A673 (cell line): ENCODE measurements around the gene ARHGAP18. TPM values are rescaled to one million over a fixed set of nuclear protein-coding genes. Genes with fewer than 3 reads are reported as not detected.

Experiments
- BruUV-seq: library from RNA; stranded (reverse); fragments of 400-500 nt; replicated peaks from 2 replicates; lab custom pipeline; 2021; lab: Mats Ljungman, UMichigan
- CTCF ChIA-PET: fragments of 300-600 bp; sonication (Branson Sonifier 250); formaldehyde crosslinking; loops from one replicate; lab custom pipeline; 2022; ENCODE audit warnings: antibody characterized with exemption; lab: Charles Lee
- POLR2A ChIA-PET: fragments of 300-600 bp; sonication (Branson Sonifier 250); formaldehyde crosslinking; loops from one replicate; lab custom pipeline; 2022; ENCODE audit warnings: antibody characterized with exemption; ENCODE audit not compliant: low non-redundant PET; lab: Charles Lee
- DNase-seq: peaks from one replicate; pipeline ENCODE4 v3.0.0-alpha.2; 2015; ENCODE audit warnings: low spot score
- H3K27ac ChIP-seq: fragments of 200-600 bp; sonication (generic); 2 replicates; pipeline ENCODE4 v1.5.1; 2016; ENCODE audit warnings: mixed run types, low read depth, mild to moderate bottlenecking, mixed read lengths, antibody characterized with exemption, low read length; ENCODE audit not compliant: poor library complexity, severe bottlenecking
- H3K27me3 ChIP-seq: fragments of 200-600 bp; sonication (generic); replicated peaks from 2 replicates; pipeline ENCODE4 v1.6.1; 2017; ENCODE audit warnings: mixed run types, low read depth, mild to moderate bottlenecking, mixed read lengths, antibody characterized with exemption, low read length; ENCODE audit not compliant: insufficient read depth, poor library complexity
- H3K36me3 ChIP-seq: fragments of 200-600 bp; sonication (generic); 2 replicates; pipeline ENCODE4 v1.6.1; 2016; ENCODE audit warnings: mixed run types, mild to moderate bottlenecking, mixed read lengths, antibody characterized with exemption, low read length; ENCODE audit not compliant: insufficient read depth, poor library complexity, severe bottlenecking
- H3K4me1 ChIP-seq: fragments of 200-600 bp; sonication (generic); 2 replicates; pipeline ENCODE4 v1.6.1; 2017; ENCODE audit warnings: mixed run types, mild to moderate bottlenecking, mixed read lengths, antibody characterized with exemption, low read length; ENCODE audit not compliant: insufficient read depth, poor library complexity, severe bottlenecking
- H3K4me3 ChIP-seq: fragments of 200-600 bp; sonication (generic); 2 replicates; pipeline ENCODE4 v1.5.1; 2016; ENCODE audit warnings: low read depth, mixed run types, mild to moderate bottlenecking, mixed read lengths, low read length; ENCODE audit not compliant: poor library complexity, severe bottlenecking
- H3K9me3 ChIP-seq: fragments of 200-600 bp; sonication (generic); 2 replicates; pipeline ENCODE4 v1.6.1; 2016; ENCODE audit warnings: mixed run types, low read depth, mild to moderate bottlenecking, mixed read lengths, antibody characterized with exemption, low read length; ENCODE audit not compliant: poor library complexity, severe bottlenecking
- EZH2 ChIP-seq: fragments of 200-600 bp; sonication (generic); IDR thresholded peaks from 2 replicates; pipeline ENCODE4 v1.6.1; 2017; ENCODE audit warnings: borderline replicate concordance, low read depth, mild to moderate bottlenecking, mixed read lengths, antibody characterized with exemption, low read length; ENCODE audit not compliant: poor library complexity, severe bottlenecking
- intact Hi-C: fragments of 100-400 bp; cut with micrococcal nuclease; formaldehyde crosslinking; loops from one replicate; pipeline ENCODE4 v1.10.0; 2022; ENCODE audit not compliant: unreplicated experiment
- total RNA-seq: library from RNA; stranded (reverse); gene quantifications from 2 replicates; pipeline ENCODE4 v1.2.3, GENCODE V29; 2021
- TF ChIP-seq, protein P1 (sequence below): fragments of 300-800, 200-600 bp; sonication (generic); conservative IDR thresholded peaks from 2 replicates; pipeline ENCODE4 v1.5.1; 2017; ENCODE audit warnings: low read depth, mild to moderate bottlenecking, antibody characterized with exemption, low read length, moderate library complexity, mixed read lengths

Gene ARHGAP18
- total RNA-seq, 1 experiment from 2014 or later: 14.2 TPM

DNA sequence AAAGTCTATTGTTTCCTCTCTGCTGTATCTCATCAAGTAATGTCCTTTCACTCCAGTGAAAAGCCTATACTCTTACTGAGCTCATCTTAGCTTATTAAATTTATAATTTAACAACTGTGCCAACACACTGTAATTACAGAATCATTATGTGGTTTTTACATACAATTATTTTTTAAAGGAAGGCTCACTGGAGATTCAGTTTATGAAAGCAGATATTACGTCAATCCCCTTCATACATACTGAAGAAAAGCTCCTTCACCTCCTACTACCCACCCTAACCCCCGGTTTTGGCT lies 28.1 kb downstream of the ARHGAP18 start:
- ChIA-PET POLR2A (interaction anchor here (0.5 kb wide), 1 partner anchor 32 kb away, joined by 5 read pairs; no protein-coding TSS in a partner anchor), CTCF (interaction anchor here (0.5 kb wide), 1 partner anchor 1221 kb away, joined by 3 read pairs; no protein-coding TSS in a partner anchor)
- Histone ChIP-seq H3K36me3 (no peaks in the 10 kb centered on the region), H3K9me3 (no peaks in the 10 kb centered on the region), H3K4me1 (peaks cover 43% of the 10 kb centered on the region), H3K27me3 (no peaks in the 10 kb centered on the region), H3K4me3 (no peak overlapping the region), H3K27ac (peak overlapping the region; percentile 77)
- no peak for TF ChIP-seq EZH2
- TF ChIP-seq, protein P1, sequence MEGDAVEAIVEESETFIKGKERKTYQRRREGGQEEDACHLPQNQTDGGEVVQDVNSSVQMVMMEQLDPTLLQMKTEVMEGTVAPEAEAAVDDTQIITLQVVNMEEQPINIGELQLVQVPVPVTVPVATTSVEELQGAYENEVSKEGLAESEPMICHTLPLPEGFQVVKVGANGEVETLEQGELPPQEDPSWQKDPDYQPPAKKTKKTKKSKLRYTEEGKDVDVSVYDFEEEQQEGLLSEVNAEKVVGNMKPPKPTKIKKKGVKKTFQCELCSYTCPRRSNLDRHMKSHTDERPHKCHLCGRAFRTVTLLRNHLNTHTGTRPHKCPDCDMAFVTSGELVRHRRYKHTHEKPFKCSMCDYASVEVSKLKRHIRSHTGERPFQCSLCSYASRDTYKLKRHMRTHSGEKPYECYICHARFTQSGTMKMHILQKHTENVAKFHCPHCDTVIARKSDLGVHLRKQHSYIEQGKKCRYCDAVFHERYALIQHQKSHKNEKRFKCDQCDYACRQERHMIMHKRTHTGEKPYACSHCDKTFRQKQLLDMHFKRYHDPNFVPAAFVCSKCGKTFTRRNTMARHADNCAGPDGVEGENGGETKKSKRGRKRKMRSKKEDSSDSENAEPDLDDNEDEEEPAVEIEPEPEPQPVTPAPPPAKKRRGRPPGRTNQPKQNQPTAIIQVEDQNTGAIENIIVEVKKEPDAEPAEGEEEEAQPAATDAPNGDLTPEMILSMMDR: no peak
- intact Hi-C loops: no loop called here
- no TSS peak for BruUV-seq
- DNase-seq: no peak

DNA sequence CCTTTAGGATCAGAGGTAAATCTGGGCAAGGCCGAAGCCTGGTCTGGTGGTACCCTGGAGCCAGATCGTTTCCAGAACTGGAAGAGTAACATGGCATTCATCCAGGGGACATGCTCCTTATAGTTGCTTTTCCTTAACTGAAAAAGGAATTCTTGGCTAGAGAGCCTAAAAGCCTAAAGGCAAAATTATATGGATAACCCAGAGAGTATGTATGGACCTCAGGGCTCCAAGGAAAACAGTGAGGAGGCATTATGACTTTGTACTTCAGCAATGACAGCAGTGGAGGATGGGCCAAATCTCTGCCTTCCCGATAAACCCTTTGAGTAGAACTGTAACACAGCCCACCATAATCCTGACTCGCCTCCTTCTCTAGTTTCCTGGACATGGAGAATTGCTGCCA lies 29.3 kb downstream of the ARHGAP18 start:
- no peak overlapping the region for H3K4me3 ChIP-seq
- intact Hi-C loops: no loop called here
- H3K36me3 ChIP-seq: no peaks in the 10 kb centered on the region
- H3K4me1 ChIP-seq: peaks cover 43% of the 10 kb centered on the region
- DNase-seq: no peak
- H3K27me3 ChIP-seq: no peaks in the 10 kb centered on the region
- no TSS peak for BruUV-seq
- ChIA-PET CTCF (no interaction called here), POLR2A (no interaction called here)
- TF ChIP-seq, protein P1: no peak
- TF ChIP-seq EZH2: no peak
- no peaks in the 10 kb centered on the region for H3K9me3 ChIP-seq
- H3K27ac ChIP-seq: peak overlapping the region; percentile 38

DNA sequence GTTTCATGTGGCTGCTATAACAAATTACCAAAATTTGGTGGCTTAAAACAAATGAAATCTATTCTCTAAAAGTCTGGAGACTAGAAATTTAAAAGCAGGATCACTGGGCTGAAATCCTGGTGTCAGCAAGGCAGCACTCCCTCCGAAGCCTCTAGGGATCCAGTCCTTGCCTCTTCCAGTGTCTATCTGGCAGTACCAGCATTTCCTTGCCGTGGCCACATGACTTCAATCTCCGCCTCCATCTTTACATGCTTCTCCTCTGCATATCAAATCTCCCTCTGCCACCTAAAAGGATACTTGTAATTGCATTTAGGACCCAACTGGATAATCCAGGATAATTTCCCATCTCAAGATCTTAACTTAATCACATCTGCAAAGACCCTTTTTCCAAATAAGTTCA lies 30.2 kb downstream of the ARHGAP18 start:
- BruUV-seq: no TSS peak
- Histone ChIP-seq H3K27ac (peak overlapping the region; percentile 38), H3K27me3 (no peaks in the 10 kb centered on the region), H3K9me3 (no peaks in the 10 kb centered on the region), H3K4me3 (no peak overlapping the region), H3K36me3 (no peaks in the 10 kb centered on the region), H3K4me1 (peaks cover 38% of the 10 kb centered on the region)
- ChIA-PET CTCF (no interaction called here), POLR2A (interaction anchor here (0.6 kb wide), 1 partner anchor 189 kb away, joined by 3 read pairs; no protein-coding TSS in a partner anchor)
- peak; percentile 75 for DNase-seq
- no peak for TF ChIP-seq EZH2
- TF ChIP-seq, protein P1: no peak
- intact Hi-C loops: no loop called here
